HG03280 (cell line): Measurements from ENCODE around the gene EIF4H.
"Not testable (repeated sequence)": the region's sequence is repeated elsewhere in the genome, so short reads cannot be mapped to it uniquely, and the experiment has no call there.

Source experiments
- ATAC-seq: cut with Tn5 transposase; IDR thresholded peaks from one replicate; pipeline ENCODE4 v1.9.1; 2021; ENCODE audit warnings: mild to moderate bottlenecking, moderate library complexity; ENCODE audit not compliant: unreplicated experiment

Gene EIF4H

GRCh38 chr7:74173866-74174605 is at the start of gene EIF4H:
Gene EIF4H, plus strand, starts transcription at chr7:74174356. Its CDS starts 28 bp downstream, at chr7:74174384.
- ATAC-seq = peak; percentile 81

GRCh38 chr7:74126220-74126880 is 47.8 kb upstream of the EIF4H start:
- no peak for ATAC-seq

GRCh38 chr7:74129887-74130286 is 44.3 kb upstream of the EIF4H start:
- no peak for ATAC-seq

GRCh38 chr7:74130518-74130917 is 43.6 kb upstream of the EIF4H start:
- ATAC-seq = no peak

- no peak for ATAC-seq
Measured at GRCh38 chr7:74134117-74134620, 40.0 kb upstream of the EIF4H start.

GRCh38 chr7:74138334-74138867 is 35.8 kb upstream of the EIF4H start:
- ATAC-seq = no peak

GRCh38 chr7:74138945-74139843 is 35.0 kb upstream of the EIF4H start:
- no peak for ATAC-seq

GRCh38 chr7:74141705-74142104 is 32.5 kb upstream of the EIF4H start:
- no peak for ATAC-seq

GRCh38 chr7:74143383-74143782 is 30.8 kb upstream of the EIF4H start:
- no peak for ATAC-seq

GRCh38 chr7:74148491-74148890 is 25.7 kb upstream of the EIF4H start:
- no peak for ATAC-seq

- no peak for ATAC-seq
Measured at GRCh38 chr7:74149071-74149470, 25.1 kb upstream of the EIF4H start.

- no peak for ATAC-seq
Measured at GRCh38 chr7:74149603-74150002, 24.6 kb upstream of the EIF4H start.

GRCh38 chr7:74153736-74154135 is 20.4 kb upstream of the EIF4H start:
- ATAC-seq = no peak

- no peak for ATAC-seq
Measured at GRCh38 chr7:74155810-74156395, 18.3 kb upstream of the EIF4H start.

- ATAC-seq = no peak
Measured at GRCh38 chr7:74157605-74158004, 16.6 kb upstream of the EIF4H start.

- no peak for ATAC-seq
Measured at GRCh38 chr7:74164985-74165456, 9.1 kb upstream of the EIF4H start.

- ATAC-seq = no peak
Measured at GRCh38 chr7:74165867-74166593, 8.1 kb upstream of the EIF4H start.

GRCh38 chr7:74167324-74167723 is 6.8 kb upstream of the EIF4H start:
- not testable (repeated sequence) for ATAC-seq

GRCh38 chr7:74173074-74173473 is 1.1 kb upstream of the EIF4H start:
- ATAC-seq = no peak

GRCh38 chr7:74173491-74173865 is 678 bp upstream of the EIF4H start:
- ATAC-seq = no peak
